ENCODE measurements around the gene TMEM183A.

TMEM183A gene

GRCh38 chr1:203045336-203045735 lies 38.2 kb downstream of the TMEM183A start:
- no peaks in the 10 kb centered on the region for H3K9me3 ChIP-seq
- H3K4me3 ChIP-seq, result no peak overlapping the region
- peaks cover 0 to 3% of the 10 kb centered on the region in 2 donors for H3K27me3 ChIP-seq
- intact Hi-C loops (cut with DNase I; ENCODE audit: low total_unique reads), result no loop called here
- H3K4me1 ChIP-seq, result no peaks in the 10 kb centered on the region
- TF ChIP-seq, protein P1, sequence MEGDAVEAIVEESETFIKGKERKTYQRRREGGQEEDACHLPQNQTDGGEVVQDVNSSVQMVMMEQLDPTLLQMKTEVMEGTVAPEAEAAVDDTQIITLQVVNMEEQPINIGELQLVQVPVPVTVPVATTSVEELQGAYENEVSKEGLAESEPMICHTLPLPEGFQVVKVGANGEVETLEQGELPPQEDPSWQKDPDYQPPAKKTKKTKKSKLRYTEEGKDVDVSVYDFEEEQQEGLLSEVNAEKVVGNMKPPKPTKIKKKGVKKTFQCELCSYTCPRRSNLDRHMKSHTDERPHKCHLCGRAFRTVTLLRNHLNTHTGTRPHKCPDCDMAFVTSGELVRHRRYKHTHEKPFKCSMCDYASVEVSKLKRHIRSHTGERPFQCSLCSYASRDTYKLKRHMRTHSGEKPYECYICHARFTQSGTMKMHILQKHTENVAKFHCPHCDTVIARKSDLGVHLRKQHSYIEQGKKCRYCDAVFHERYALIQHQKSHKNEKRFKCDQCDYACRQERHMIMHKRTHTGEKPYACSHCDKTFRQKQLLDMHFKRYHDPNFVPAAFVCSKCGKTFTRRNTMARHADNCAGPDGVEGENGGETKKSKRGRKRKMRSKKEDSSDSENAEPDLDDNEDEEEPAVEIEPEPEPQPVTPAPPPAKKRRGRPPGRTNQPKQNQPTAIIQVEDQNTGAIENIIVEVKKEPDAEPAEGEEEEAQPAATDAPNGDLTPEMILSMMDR (IDR thresholded peaks at IDR 0.05), result no peak
- no peak overlapping the region for H3K27ac ChIP-seq
- H3K36me3 ChIP-seq, result peaks cover 0 to 10% (median 5%) of the 10 kb centered on the region in 3 donors
- DNase-seq, result peak in 1 of 2 donors; percentile 58

- Histone ChIP-seq H3K27me3 (peaks cover 0 to 3% of the 10 kb centered on the region in 2 donors), H3K9me3 (no peaks in the 10 kb centered on the region), H3K36me3 (peaks cover 0 to 10% (median 5%) of the 10 kb centered on the region in 3 donors), H3K4me3 (no peak overlapping the region), H3K4me1 (no peaks in the 10 kb centered on the region), H3K27ac (no peak overlapping the region)
- peak in 1 of 2 donors; percentile 38 for DNase-seq
- intact Hi-C loops (cut with DNase I; ENCODE audit: low total_unique reads), result no loop called here
- TF ChIP-seq, protein P1 (IDR thresholded peaks at IDR 0.05), result no peak
These were observed 38.8 kb downstream of the TMEM183A start for GRCh38 chr1:203045821-203046594.

DNA sequence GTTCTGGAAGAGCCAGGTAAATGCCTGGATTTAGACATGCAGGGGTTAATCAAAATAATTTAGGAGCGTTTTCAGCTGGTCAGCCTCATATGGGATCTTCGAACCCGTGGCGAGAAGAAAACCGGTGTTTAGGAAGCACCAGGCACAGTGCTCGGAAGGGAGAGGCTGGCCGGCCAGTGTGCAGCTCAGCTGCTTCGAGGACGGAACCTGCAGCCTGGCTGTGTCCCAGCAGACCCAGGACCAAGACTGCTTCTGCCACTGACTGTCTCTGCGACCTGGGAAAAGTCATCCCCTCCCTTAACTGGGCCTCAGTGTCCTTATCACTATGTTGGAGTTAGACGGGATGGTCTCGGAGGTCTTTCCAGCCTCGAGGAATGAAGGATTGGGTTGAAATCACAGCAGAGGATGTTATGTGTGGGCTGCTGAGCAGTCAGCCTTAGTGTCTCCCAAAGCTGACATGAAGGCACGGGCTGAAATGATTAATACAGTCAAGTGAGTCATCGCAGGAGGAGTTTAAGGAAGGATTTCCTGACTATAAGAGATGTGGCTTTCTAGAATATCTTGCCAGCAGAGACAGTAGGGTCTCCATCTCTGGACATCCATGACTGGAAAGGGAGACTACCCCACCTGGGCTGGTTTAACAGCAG lies 39.9 kb downstream of the TMEM183A start:
- DNase-seq, result no peak
- Histone ChIP-seq H3K4me3 (no peak overlapping the region), H3K27ac (no peak overlapping the region), H3K36me3 (peaks cover 0 to 10% (median 5%) of the 10 kb centered on the region in 3 donors), H3K9me3 (no peaks in the 10 kb centered on the region), H3K27me3 (peaks cover 0 to 3% of the 10 kb centered on the region in 2 donors), H3K4me1 (no peaks in the 10 kb centered on the region)
- TF ChIP-seq, protein P1 (IDR thresholded peaks at IDR 0.05), result no peak
- intact Hi-C loops (cut with DNase I; ENCODE audit: low total_unique reads), result no loop called here

GRCh38 chr1:203048086-203048485 lies 40.9 kb downstream of the TMEM183A start:
- Histone ChIP-seq H3K4me3 (no peak overlapping the region), H3K36me3 (peaks cover 0 to 10% (median 5%) of the 10 kb centered on the region in 3 donors), H3K27ac (no peak overlapping the region), H3K27me3 (peaks cover 0 to 3% of the 10 kb centered on the region in 2 donors), H3K9me3 (no peaks in the 10 kb centered on the region), H3K4me1 (no peaks in the 10 kb centered on the region)
- TF ChIP-seq, protein P1 (IDR thresholded peaks at IDR 0.05), result no peak
- intact Hi-C loops (cut with DNase I; ENCODE audit: low total_unique reads), result no loop called here
- no peak for DNase-seq

DNA sequence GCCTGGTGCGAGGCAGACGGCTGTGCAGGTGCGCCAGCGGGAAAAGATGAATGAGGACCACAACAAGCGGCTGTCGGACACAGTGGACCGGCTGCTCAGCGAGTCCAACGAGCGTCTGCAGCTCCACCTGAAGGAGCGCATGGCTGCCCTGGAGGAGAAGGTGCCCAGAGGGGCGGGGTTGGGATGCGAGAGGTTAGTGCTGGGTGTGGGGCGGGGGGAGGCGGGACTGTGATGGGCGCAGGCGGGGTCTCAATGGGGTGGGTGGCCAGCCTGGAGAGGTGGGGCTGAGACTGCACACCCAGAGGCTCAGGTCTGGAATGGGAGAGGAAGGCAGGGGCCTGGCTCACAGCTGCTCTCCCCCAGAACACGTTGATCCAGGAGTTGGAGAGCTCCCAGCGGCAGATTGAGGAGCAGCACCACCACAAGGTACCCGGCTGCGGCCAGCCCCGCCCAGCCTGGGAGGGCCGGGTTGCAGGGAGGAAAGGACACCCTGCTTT lies 41.4 kb downstream of the TMEM183A start:
- Histone ChIP-seq H3K9me3 (no peaks in the 10 kb centered on the region), H3K36me3 (peaks cover 0 to 10% (median 5%) of the 10 kb centered on the region in 3 donors), H3K4me1 (no peaks in the 10 kb centered on the region), H3K4me3 (no peak overlapping the region), H3K27ac (no peak overlapping the region), H3K27me3 (peaks cover 0 to 3% of the 10 kb centered on the region in 2 donors)
- intact Hi-C loops (cut with DNase I; ENCODE audit: low total_unique reads), result no loop called here
- TF ChIP-seq, protein P1 (IDR thresholded peaks at IDR 0.05), result no peak
- DNase-seq, result no peak

All from tibial artery (tissue), 4 donors.